B cell (primary cell): Measurements from ENCODE around the gene PARD3B. TPM values are rescaled to one million over a fixed set of nuclear protein-coding genes. Genes with fewer than 3 reads are reported as not detected.

Experiments
- ATAC-seq: fragments of 200-7000 bp; cut with Tn5 transposase; one replicate; pipeline ENCODE4 v1.10.0; 2021; ENCODE audit warnings: low read depth, mild to moderate bottlenecking, moderate number of reproducible peaks, moderate library complexity
- CTCF ChIA-PET: fragments of 350-600 bp; sonication (Branson Sonifier 250); formaldehyde crosslinking; loops from one replicate; lab custom pipeline; 2021; ENCODE audit warnings: antibody characterized with exemption, inconsistent platforms; lab: Charles Lee
- POLR2A ChIA-PET: fragments of 350-600 bp; sonication (Branson Sonifier 250); formaldehyde crosslinking; loops from one replicate; lab custom pipeline; 2021; ENCODE audit warnings: antibody characterized with exemption; lab: Charles Lee
- DNase-seq: peaks from one replicate; pipeline ENCODE4 v3.0.0; 2013
- H2AFZ ChIP-seq: 2 replicates; pipeline ENCODE4 v1.6.1; 2012; ENCODE audit warnings: mild to moderate bottlenecking, low read depth, low read length; ENCODE audit not compliant: insufficient read depth, poor library complexity, severe bottlenecking
- H3K27ac ChIP-seq, 2 donors: 1 replicate in 1 of 2; 2 replicates in 1 of 2; pipeline ENCODE4 v1.5.1; 2012 to 2013; ENCODE audit warnings: low read length in 2 of 2, mild to moderate bottlenecking in 2 of 2, moderate library complexity in 1 of 2
- H3K27me3 ChIP-seq, 4 experiments: fragments of 200-600 bp in 1 of 4; sonication (generic) in 1 of 4; replicated peaks in 1 of 4; 1 replicate in 2 of 4; 2 replicates in 2 of 4; pipeline versions ENCODE4 v1.6.1 to v1.7.0; 2013 to 2016; ENCODE audit warnings: low read length in 3 of 4, mild to moderate bottlenecking in 2 of 4, mixed read lengths in 1 of 4, moderate library complexity in 1 of 4; ENCODE audit not compliant: insufficient read depth in 4 of 4, control insufficient read depth in 3 of 4; ENCODE audit errors: control extremely low read depth in 1 of 4
- H3K36me3 ChIP-seq, 2 experiments: replicated peaks in 1 of 2; 1 replicate in 1 of 2; 2 replicates in 1 of 2; pipeline versions ENCODE4 v1.6.1 to v1.7.1; 2013; ENCODE audit warnings: low read length in 1 of 2; ENCODE audit not compliant: insufficient read depth in 2 of 2, control insufficient read depth in 1 of 2; ENCODE audit errors: control extremely low read depth in 1 of 2, extremely low read depth in 1 of 2
- H3K4me1 ChIP-seq, 2 donors: fragments of 200-600 bp in 1 of 2; sonication (generic) in 1 of 2; 1 replicate in 1 of 2; 2 replicates in 1 of 2; pipeline versions ENCODE4 v1.5.1 to v1.6.1; 2013 to 2017; ENCODE audit warnings: low read length in 2 of 2; ENCODE audit not compliant: control insufficient read depth in 2 of 2, insufficient read depth in 2 of 2
- H3K4me2 ChIP-seq: replicated peaks from 2 replicates; pipeline ENCODE3; 2012; ENCODE audit warnings: mild to moderate bottlenecking, low read depth, low read length; ENCODE audit not compliant: poor library complexity, severe bottlenecking
- H3K4me3 ChIP-seq, 5 experiments: fragments of 200-600 bp in 1 of 5; sonication (generic) in 1 of 5; 1 replicate in 3 of 5; 2 replicates in 2 of 5; pipeline versions ENCODE4 v1.5.1 to v1.7.0; 2011 to 2016; ENCODE audit warnings: low read length in 4 of 5, mild to moderate bottlenecking in 4 of 5, low read depth in 2 of 5, control low read depth in 1 of 5, moderate library complexity in 1 of 5; ENCODE audit not compliant: insufficient read depth in 1 of 5; ENCODE audit errors: control extremely low read depth in 1 of 5, extremely low read depth in 1 of 5
- H3K79me2 ChIP-seq: fragments of 200-600 bp; sonication (generic); one replicate; pipeline ENCODE4 v1.6.0; 2016; ENCODE audit warnings: low read length; ENCODE audit not compliant: control insufficient read depth, insufficient read depth
- H3K9ac ChIP-seq: fragments of 200-600 bp; sonication (generic); 2 replicates; pipeline ENCODE4 v1.6.1; 2017; ENCODE audit warnings: mild to moderate bottlenecking, low read length, moderate library complexity
- H3K9me3 ChIP-seq, 3 donors: one replicate each; pipeline versions ENCODE4 v1.6.1 to v1.7.1; 2013; ENCODE audit warnings: low read length in 2 of 3; ENCODE audit not compliant: control insufficient read depth in 2 of 3, insufficient read depth in 1 of 3; ENCODE audit errors: control extremely low read depth in 1 of 3
- H4K20me1 ChIP-seq: 2 replicates; pipeline ENCODE4 v1.6.0; 2012; ENCODE audit warnings: mild to moderate bottlenecking, low read length; ENCODE audit not compliant: insufficient read depth, control insufficient read depth, poor library complexity, severe bottlenecking
- H3K27ac Mint-ChIP-seq: one replicate; pipeline ENCODE4 v1.8.0; 2021; ENCODE audit warnings: mixed read lengths
- H3K27me3 Mint-ChIP-seq: one replicate; pipeline ENCODE4 v1.8.0; 2021; ENCODE audit warnings: mixed read lengths
- H3K4me1 Mint-ChIP-seq: one replicate; pipeline ENCODE4 v1.8.0; 2021; ENCODE audit warnings: mixed read lengths
- H3K4me3 Mint-ChIP-seq: one replicate; pipeline ENCODE4 v1.8.0; 2021; ENCODE audit warnings: mixed read lengths
- H3K9me3 Mint-ChIP-seq: one replicate; pipeline ENCODE4 v1.8.0; 2022; ENCODE audit warnings: mixed read lengths; ENCODE audit not compliant: insufficient read depth
- CTCF ChIP-seq: fragments of 200-600 bp; IDR thresholded peaks from one replicate; pipeline ENCODE4 v1.8.0; 2022; ENCODE audit warnings: antibody characterized with exemption, mild to moderate bottlenecking
- EZH2 ChIP-seq: IDR thresholded peaks from 2 replicates; pipeline ENCODE4 v1.6.1; 2012; ENCODE audit warnings: borderline replicate concordance, low read depth, mild to moderate bottlenecking, moderate library complexity, low read length; ENCODE audit not compliant: insufficient read depth, poor library complexity, severe bottlenecking
- WGBS: methylation state at CpG from one replicate; pipeline ENCODE4 v1.1.5; 2013; ENCODE audit warnings: missing lambda C conversion rate; ENCODE audit not compliant: insufficient coverage; 5-methylcytosine and 5-hydroxymethylcytosine counted together
- intact Hi-C: fragments of 100-400 bp; cut with micrococcal nuclease; formaldehyde crosslinking; loops from one replicate; pipeline ENCODE4 v1.10.0; 2022
- polyA plus RNA-seq: library from polyadenylated mRNA; depleted of rRNA; stranded (reverse); fragments of >200 nt; gene quantifications from 2 replicates; pipeline ENCODE4 v1.2.3, GENCODE V29; 2012
- total RNA-seq, 2 donors: library from RNA; stranded (reverse); fragments of 120-200 nt in 1 of 2; gene quantifications; 1 replicate in 1 of 2; 2 replicates in 1 of 2; pipeline versions ENCODE4 v1.2.3 to v1.2.4, GENCODE V29; 2013 to 2022

Gene PARD3B
- total and polyA plus RNA-seq, 2 donors (not counting 1 experiment from before 2014, with no cell fraction given) = not detected

GRCh38 chr2:205358351-205358815, 813.1 kb downstream of the PARD3B start:
- ATAC-seq = no peak
- ChIA-PET POLR2A (no interaction called here), CTCF (no interaction called here)
- Histone ChIP-seq H3K9ac (no peak overlapping the region), H3K27ac (no peak overlapping the region), H3K4me3 (no peak overlapping the region), H3K36me3 (no peaks in the 10 kb centered on the region), H3K27me3 (no peaks in the 10 kb centered on the region), H3K4me2 (no peak overlapping the region), H4K20me1 (no peaks in the 10 kb centered on the region), H2AFZ (no peak overlapping the region), H3K4me1 (no peaks in the 10 kb centered on the region), H3K79me2 (no peaks in the 10 kb centered on the region), H3K9me3 (no peaks in the 10 kb centered on the region)
- DNase-seq = no peak
- intact Hi-C loops = no loop called here
- H3K4me3 Mint-ChIP-seq = no peak overlapping the region
- no peak for TF ChIP-seq EZH2
- peaks cover 3% of the 10 kb centered on the region for H3K9me3 Mint-ChIP-seq
- peaks cover 6% of the 10 kb centered on the region for H3K27me3 Mint-ChIP-seq
- no peak overlapping the region for H3K27ac Mint-ChIP-seq
- H3K4me1 Mint-ChIP-seq = no peaks in the 10 kb centered on the region
- WGBS = 94% methylated on average over 5 of the region's 8 CpGs

GRCh38 chr2:205361272-205361671, 816.0 kb downstream of the PARD3B start:
- Histone ChIP-seq H3K27me3 (no peaks in the 10 kb centered on the region), H2AFZ (no peak overlapping the region), H3K4me3 (no peak overlapping the region), H3K9me3 (no peaks in the 10 kb centered on the region), H3K27ac (no peak overlapping the region), H3K4me1 (no peaks in the 10 kb centered on the region), H4K20me1 (no peaks in the 10 kb centered on the region), H3K9ac (no peak overlapping the region), H3K36me3 (no peaks in the 10 kb centered on the region), H3K79me2 (no peaks in the 10 kb centered on the region), H3K4me2 (no peak overlapping the region)
- H3K27me3 Mint-ChIP-seq = peaks cover 6% of the 10 kb centered on the region
- H3K9me3 Mint-ChIP-seq = peaks cover 3% of the 10 kb centered on the region
- ATAC-seq = no peak
- WGBS = 75% methylated on average over 2 of the region's 3 CpGs
- POLR2A ChIA-PET = no interaction called here
- DNase-seq = no peak
- H3K4me3 Mint-ChIP-seq = no peak overlapping the region
- TF ChIP-seq CTCF (no peak), EZH2 (no peak)
- no peak overlapping the region for H3K27ac Mint-ChIP-seq
- CTCF ChIA-PET = no interaction called here
- no peaks in the 10 kb centered on the region for H3K4me1 Mint-ChIP-seq
- intact Hi-C loops = no loop called here
